ENCODE measurements around the gene MTLN.
"Not testable (repeated sequence)": the region's sequence is repeated elsewhere in the genome, so short reads cannot be mapped to it uniquely, and the experiment has no call there.

DNA sequence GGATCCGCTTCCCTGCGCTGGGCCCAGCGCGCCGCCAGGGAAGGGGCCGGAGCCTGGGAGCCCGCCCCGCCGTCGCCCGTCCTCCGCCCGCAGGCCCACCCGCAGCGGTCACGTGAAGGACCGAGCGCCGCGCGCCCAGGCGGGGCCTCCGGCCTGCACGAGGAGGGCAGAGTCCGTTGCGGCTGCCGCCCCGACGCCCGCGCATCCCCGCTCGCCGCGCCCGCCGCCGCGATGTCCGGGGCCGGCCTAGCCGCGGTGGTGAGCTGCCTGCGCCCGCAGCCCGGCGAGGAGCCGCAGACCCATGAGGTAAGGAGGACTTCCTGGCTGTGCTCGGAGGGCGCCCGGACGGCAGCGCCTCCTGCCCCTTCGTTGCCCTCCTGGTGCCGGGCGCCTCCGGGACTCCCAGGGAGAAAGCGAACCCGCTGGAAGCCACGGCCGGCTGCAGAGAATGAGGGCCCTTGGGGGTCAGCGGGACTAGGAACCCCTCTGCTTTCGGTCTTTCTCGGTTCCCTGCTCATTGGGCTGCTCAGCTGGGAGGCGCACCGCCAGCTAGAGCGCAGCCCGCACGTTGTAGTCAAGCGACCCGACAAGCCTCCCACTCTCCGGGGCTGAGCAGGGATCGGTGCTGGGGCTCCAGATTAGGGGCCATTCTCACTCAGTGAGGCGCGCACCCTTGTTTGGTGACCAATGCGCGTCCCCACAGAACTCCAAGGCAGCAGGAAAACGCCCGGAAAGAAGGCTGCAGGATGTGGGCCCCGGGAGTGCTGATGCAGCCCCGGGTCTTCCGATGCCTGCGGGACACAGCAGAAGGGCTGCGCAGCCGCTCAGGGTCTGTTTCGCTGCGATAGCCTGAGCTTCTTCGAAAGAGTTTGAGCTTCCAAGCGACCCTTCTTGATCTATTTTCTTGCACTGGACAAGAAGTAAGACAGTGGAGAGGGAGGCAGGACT, 33.4 kb upstream of the MTLN start:
- TF ChIP-seq, protein P1, sequence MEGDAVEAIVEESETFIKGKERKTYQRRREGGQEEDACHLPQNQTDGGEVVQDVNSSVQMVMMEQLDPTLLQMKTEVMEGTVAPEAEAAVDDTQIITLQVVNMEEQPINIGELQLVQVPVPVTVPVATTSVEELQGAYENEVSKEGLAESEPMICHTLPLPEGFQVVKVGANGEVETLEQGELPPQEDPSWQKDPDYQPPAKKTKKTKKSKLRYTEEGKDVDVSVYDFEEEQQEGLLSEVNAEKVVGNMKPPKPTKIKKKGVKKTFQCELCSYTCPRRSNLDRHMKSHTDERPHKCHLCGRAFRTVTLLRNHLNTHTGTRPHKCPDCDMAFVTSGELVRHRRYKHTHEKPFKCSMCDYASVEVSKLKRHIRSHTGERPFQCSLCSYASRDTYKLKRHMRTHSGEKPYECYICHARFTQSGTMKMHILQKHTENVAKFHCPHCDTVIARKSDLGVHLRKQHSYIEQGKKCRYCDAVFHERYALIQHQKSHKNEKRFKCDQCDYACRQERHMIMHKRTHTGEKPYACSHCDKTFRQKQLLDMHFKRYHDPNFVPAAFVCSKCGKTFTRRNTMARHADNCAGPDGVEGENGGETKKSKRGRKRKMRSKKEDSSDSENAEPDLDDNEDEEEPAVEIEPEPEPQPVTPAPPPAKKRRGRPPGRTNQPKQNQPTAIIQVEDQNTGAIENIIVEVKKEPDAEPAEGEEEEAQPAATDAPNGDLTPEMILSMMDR (IDR thresholded peaks at IDR 0.05), result not testable (repeated sequence)
- not testable (repeated sequence) for TF ChIP-seq POLR2A (IDR thresholded peaks at IDR 0.05)
